Measurements from ENCODE around the gene MPPED1.

DNA sequence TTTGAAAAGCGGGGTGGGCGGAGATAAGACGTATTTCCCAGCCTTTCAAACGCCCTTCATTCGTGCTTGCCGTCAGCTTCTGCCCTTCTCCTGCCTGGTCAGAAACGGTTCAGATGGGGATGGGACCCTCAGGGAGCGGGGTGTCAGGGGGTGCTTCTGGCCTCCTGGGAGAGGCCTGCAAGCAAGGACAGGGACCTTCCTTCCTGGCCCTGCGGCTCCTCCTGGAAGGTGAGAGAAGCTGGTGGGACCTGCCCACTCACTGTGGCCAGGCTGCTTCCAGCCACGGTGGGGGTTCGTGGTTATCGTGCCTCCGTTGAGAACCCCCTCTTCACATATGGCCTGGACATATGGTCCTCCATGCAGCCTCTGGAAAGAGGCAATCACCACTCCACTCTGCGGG is 104.6 kb downstream of the MPPED1 start:
- TF ChIP-seq CTCF (conservative IDR thresholded peaks at IDR 0.05), result no peak
- TF ChIP-seq ZFX (IDR thresholded peaks at IDR 0.05), result no peak

All from C4-2B (cell line).